ENCODE results near the gene CSF1. TPM values are rescaled to one million over a fixed set of nuclear protein-coding genes. Genes with fewer than 3 reads are reported as not detected.
A peak's percentile ranks its signal among the peaks of the same experiment; 100 is the strongest.
"Not testable (repeated sequence)": the region's sequence is repeated elsewhere in the genome, so short reads cannot be mapped to it uniquely, and the experiment has no call there.

Gene CSF1
- total RNA-seq, 1 donor from 2014 or later = 252 TPM

DNA sequence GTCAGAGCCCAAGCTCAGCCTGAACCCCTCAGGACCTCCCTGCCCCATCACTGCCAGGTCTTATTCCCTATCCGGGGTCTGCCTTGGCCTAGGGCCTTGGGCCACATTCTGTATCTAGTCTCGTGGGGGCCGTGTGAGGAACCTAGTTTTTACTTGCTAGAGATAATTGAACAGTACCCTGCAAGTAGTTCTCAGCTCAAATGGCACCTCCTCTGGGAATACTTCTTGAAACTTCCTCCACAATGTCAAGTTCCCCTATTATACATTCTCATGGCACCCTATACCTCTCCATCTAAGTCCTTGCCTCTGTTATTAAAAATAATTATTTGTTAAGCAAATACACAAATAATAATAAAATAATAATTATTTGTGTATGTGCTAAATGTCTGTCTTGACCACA is 32.9 kb upstream of the CSF1 start:
- H3K36me3 Mint-ChIP-seq (ENCODE audit: low read depth) = no peaks in the 10 kb centered on the region
- intact Hi-C loops (cut with micrococcal nuclease) = no loop called here

DNA sequence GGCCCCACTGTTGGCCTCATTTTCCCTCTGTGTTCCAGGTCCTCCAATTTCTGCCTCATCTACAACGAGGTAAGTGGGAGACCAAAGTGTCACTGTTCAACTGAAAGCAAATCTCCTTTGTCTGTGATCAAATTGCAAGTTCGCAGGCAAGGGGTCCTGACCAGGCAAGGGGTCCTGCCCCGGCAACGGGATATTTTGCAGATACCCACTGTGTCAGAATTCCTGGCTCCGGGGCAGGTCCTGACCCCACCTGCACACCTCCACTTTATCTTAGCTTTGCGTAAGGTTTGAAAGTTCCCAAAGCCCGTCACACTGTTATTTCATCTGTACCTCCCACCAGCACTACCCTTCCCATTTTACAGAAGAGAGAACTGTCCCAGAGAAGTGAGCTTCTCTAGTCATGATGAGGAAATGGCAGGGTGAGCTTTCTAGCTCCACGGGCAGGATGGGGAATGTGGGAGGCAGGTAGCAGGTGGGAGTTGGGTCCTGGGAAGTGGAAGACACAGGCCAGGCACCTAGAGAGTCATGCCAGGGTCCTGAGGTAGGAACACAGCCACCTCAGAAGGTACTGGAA is 32.0 kb upstream of the CSF1 start:
- no peak overlapping the region for H3K4me3 Mint-ChIP-seq (ENCODE audit: low read depth)
- no peak for DNase-seq (ENCODE audit: low spot score)
- H3K4me1 Mint-ChIP-seq (ENCODE audit: low read depth) = peaks cover 15% of the 10 kb centered on the region
- intact Hi-C loops (cut with micrococcal nuclease) = no loop called here
- H3K27me3 Mint-ChIP-seq (ENCODE audit: low read depth) = peaks cover 7% of the 10 kb centered on the region
- no peaks in the 10 kb centered on the region for H3K9me3 Mint-ChIP-seq
- H3K36me3 Mint-ChIP-seq (ENCODE audit: low read depth) = no peaks in the 10 kb centered on the region
- no peak overlapping the region for H3K27ac Mint-ChIP-seq

More for the DNA sequence above, 32.9 kb upstream of the CSF1 start:
- peaks cover 15% of the 10 kb centered on the region for H3K4me1 Mint-ChIP-seq (ENCODE audit: low read depth)
- no peaks in the 10 kb centered on the region for H3K9me3 Mint-ChIP-seq
- DNase-seq (ENCODE audit: low spot score) = no peak
- peaks cover 7% of the 10 kb centered on the region for H3K27me3 Mint-ChIP-seq (ENCODE audit: low read depth)
- no peak overlapping the region for H3K27ac Mint-ChIP-seq
- no peak overlapping the region for H3K4me3 Mint-ChIP-seq (ENCODE audit: low read depth)

DNA sequence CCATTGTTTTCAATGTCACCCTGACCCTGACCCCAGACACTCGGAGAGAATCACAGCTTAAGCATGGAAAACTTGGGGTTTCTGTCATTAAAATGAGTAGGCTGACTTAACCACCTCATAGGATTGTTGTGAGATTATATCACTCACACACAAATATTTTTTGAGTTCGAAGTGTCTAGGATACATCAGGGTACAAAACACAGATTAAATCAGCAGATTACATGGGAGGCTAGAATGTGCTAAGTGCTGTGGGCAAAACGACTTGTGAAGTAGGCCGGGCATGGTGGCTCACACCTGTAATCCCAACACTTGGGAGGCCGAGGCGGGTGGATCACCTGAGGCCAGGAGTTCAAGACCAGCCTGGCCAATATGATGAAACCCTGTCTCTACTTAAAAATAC is 31.3 kb upstream of the CSF1 start:
- H3K36me3 Mint-ChIP-seq (ENCODE audit: low read depth); H3K27me3 Mint-ChIP-seq (ENCODE audit: low read depth); H3K4me3 Mint-ChIP-seq (ENCODE audit: low read depth); intact Hi-C loops (cut with micrococcal nuclease); DNase-seq (ENCODE audit: low spot score); H3K9me3 Mint-ChIP-seq; H3K27ac Mint-ChIP-seq: not testable (repeated sequence)
- peaks cover 15% of the 10 kb centered on the region for H3K4me1 Mint-ChIP-seq (ENCODE audit: low read depth)

DNA sequence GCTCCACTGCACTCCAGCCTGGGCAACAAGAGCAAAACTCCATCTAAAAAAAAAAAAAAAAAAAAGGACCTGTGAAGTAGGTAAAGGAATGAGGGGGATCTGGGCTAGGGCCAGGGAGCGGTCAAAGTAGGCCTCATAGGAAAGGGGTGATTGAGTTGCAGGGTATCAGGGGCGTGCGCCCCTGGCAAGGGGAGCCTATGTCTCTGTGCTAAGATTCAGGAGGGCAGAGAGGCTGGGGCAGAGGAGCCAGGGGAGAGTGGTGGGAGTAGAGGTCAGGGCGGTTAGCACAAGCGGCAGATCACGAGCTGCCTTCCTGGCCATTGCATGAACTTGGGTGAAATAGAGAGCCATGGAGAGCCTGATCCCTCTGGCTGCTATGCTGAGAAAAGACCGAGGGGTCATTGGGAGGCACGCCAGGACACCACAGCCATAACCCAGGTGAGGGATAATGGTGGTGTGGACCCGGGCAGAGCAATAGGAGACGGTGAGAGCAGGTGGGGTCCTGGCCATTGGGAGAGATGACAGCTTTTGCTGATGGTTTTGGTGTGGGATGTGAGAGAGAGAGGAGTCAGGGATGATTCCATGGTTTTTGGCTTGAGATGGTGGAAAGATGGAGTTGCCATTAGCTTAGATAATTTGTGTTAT is 30.6 kb upstream of the CSF1 start:
- Mint-ChIP-seq H3K36me3 (ENCODE audit: low read depth) (no peaks in the 10 kb centered on the region), H3K27me3 (ENCODE audit: low read depth) (peaks cover 3% of the 10 kb centered on the region), H3K9me3 (no peaks in the 10 kb centered on the region), H3K4me1 (ENCODE audit: low read depth) (peaks cover 18% of the 10 kb centered on the region), H3K4me3 (ENCODE audit: low read depth) (no peak overlapping the region), H3K27ac (no peak overlapping the region)
- intact Hi-C loops (cut with micrococcal nuclease) = no loop called here
- DNase-seq (ENCODE audit: low spot score) = no peak

DNA sequence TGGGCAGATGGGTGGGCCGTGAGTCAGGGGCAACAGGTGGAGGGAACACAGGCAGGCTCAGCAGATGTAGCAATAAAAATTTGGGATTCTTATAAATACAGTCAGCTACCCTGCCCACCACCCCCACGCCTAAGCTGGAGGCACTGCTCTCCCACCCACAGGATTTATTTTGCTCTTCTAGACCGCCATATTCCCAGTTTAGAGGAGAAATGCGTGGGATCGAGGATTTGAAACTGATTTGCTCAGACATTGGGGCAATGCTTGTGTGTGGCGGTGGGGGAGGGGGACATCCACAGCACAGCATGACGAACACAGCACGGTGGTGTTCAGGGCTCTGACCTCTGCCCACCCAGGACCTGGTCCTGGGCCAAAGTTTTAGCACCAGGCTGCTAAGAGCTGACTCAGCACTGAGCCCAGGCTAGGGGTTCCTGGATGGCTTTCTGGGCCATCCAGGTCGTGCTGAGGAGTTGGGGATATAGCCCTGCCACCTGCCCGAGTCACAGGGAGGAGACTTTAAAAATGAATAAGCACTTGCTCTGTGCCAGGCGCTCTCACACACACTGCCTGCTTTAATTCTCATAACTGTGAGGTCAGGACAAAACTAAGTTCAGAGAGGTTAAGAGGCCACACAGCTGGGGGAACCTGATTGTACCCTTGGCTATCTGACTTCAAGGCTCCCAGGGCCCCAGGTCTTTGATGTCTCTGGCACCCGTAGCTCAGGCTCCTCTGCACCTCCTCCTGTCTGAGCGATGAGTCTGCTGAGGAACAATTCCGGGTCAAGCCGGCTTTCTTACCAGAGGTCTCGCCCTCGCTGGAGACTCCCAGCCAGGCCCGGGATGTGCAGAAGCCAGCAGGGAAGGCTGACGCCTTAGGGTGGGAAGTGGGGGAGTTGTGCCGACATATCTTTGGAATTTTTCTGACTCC is 29.4 kb upstream of the CSF1 start:
- Mint-ChIP-seq H3K27ac (no peak overlapping the region), H3K4me1 (ENCODE audit: low read depth) (peaks cover 22% of the 10 kb centered on the region), H3K27me3 (ENCODE audit: low read depth) (no peaks in the 10 kb centered on the region), H3K36me3 (ENCODE audit: low read depth) (no peaks in the 10 kb centered on the region), H3K4me3 (ENCODE audit: low read depth) (no peak overlapping the region), H3K9me3 (no peaks in the 10 kb centered on the region)
- intact Hi-C loops (cut with micrococcal nuclease) = no loop called here
- no peak for DNase-seq (ENCODE audit: low spot score)

DNA sequence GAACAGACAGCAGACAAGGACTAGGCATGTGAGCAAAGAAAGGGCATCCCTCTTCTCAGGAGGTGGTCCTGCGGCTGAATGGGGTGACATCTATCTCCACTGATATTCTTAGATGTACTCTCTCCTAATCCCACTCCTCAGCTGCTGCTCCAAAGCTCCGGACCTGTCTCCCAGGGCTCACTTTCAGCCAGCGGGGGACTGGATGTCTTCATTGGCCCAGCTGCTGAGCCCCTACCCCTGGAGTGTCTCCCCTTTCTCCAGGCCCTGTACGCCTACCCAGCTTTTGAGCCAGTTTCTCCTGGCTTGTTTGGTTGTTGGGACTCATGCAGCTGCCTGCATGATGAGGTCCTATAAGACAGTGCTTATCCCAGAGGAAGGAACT is 28.8 kb upstream of the CSF1 start:
- DNase-seq (ENCODE audit: low spot score) = no peak
- H3K36me3 Mint-ChIP-seq (ENCODE audit: low read depth) = no peaks in the 10 kb centered on the region
- peaks cover 22% of the 10 kb centered on the region for H3K4me1 Mint-ChIP-seq (ENCODE audit: low read depth)
- intact Hi-C loops (cut with micrococcal nuclease) = no loop called here
- no peaks in the 10 kb centered on the region for H3K27me3 Mint-ChIP-seq (ENCODE audit: low read depth)
- no peak overlapping the region for H3K27ac Mint-ChIP-seq
- H3K9me3 Mint-ChIP-seq = no peaks in the 10 kb centered on the region
- no peak overlapping the region for H3K4me3 Mint-ChIP-seq (ENCODE audit: low read depth)

DNA sequence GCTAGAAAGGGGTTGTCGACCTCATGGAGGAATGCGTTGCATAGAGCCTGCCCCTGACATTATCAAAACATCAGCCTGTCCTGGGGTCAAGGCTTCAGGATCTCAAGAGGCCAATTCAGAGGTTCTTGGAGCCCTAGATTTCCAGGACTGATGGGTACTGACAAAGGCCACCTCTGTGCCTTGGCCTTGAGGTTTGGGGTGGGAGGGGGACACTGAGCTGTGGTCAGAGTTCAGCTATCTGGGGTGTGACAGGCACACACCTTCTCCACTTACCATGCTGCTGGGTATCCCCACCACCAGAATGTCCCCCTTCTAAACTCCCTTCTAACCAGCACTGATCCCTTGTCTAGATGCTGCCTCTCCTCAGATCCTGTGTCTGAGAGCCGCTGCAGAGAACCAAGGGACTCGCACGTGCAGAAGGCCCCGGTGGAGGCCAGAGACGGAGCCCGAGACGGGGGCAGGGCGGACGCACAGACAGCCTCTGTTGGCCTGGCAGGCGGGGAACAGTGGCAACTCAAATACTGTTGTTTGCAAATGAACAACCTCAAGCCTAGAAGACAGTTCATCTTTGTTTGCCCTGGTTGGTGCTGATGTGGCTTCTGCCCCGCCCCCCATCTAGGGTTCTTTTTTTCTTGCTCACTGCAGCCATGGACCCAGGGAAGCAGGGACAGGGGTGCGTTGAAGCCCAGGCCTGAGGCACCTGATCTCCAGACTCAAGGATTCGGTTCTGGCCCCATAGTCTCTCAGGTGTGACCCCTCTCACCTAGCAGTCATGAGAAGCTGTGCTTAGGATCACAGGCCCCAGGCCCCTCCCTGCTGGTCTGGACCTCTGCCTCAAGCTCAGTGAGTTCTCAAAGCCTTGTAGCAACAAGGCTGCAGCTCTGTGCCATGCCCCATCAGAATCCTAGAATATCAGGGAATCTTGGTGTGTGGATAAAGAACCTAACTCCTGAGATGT is 28.1 kb upstream of the CSF1 start:
- no peak overlapping the region for H3K4me3 Mint-ChIP-seq (ENCODE audit: low read depth)
- no peaks in the 10 kb centered on the region for H3K9me3 Mint-ChIP-seq
- no peak overlapping the region for H3K27ac Mint-ChIP-seq
- H3K27me3 Mint-ChIP-seq (ENCODE audit: low read depth) = no peaks in the 10 kb centered on the region
- H3K4me1 Mint-ChIP-seq (ENCODE audit: low read depth) = peaks cover 22% of the 10 kb centered on the region
- no peak for DNase-seq (ENCODE audit: low spot score)
- intact Hi-C loops (cut with micrococcal nuclease) = no loop called here
- H3K36me3 Mint-ChIP-seq (ENCODE audit: low read depth) = no peaks in the 10 kb centered on the region

DNA sequence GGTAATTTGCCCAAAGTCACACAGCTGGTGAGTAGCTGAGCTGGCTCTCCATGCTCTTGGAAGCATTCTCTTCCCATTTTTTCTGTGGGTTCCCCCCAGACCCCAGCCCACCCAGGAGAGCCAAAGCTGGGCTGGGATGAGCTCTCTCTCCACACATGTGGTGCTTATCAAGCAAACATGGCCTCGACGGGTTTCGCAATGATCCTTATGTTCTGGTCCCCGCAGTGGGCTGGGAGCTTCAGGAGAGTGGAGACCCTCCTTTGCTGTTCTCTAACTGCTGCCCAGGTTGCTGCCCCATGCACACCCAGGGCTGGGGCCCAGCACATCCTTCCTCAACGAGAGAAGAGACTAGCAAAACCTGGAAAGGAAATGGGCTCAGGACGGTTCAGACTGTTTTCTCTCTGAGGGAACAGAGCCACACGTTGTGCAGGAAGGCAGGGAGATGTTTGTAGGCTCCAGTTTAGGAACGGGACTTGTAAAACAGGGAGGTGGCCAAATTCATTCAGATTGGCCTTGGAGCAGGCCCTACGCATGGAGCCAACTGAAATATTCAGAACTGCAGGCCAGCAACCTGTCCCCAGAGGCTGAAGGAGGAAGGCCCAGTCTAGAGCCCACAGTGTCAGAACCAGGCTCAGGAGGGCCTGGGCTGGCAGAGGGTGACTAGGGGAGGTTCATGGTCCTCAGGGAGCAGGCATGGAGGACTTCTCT is 27.2 kb upstream of the CSF1 start:
- no peak overlapping the region for H3K4me3 Mint-ChIP-seq (ENCODE audit: low read depth)
- no peak for DNase-seq (ENCODE audit: low spot score)
- intact Hi-C loops (cut with micrococcal nuclease) = no loop called here
- H3K9me3 Mint-ChIP-seq = no peaks in the 10 kb centered on the region
- H3K27me3 Mint-ChIP-seq (ENCODE audit: low read depth) = no peaks in the 10 kb centered on the region
- H3K36me3 Mint-ChIP-seq (ENCODE audit: low read depth) = no peaks in the 10 kb centered on the region
- peaks cover 22% of the 10 kb centered on the region for H3K4me1 Mint-ChIP-seq (ENCODE audit: low read depth)
- peak overlapping the region; percentile 47 for H3K27ac Mint-ChIP-seq

DNA sequence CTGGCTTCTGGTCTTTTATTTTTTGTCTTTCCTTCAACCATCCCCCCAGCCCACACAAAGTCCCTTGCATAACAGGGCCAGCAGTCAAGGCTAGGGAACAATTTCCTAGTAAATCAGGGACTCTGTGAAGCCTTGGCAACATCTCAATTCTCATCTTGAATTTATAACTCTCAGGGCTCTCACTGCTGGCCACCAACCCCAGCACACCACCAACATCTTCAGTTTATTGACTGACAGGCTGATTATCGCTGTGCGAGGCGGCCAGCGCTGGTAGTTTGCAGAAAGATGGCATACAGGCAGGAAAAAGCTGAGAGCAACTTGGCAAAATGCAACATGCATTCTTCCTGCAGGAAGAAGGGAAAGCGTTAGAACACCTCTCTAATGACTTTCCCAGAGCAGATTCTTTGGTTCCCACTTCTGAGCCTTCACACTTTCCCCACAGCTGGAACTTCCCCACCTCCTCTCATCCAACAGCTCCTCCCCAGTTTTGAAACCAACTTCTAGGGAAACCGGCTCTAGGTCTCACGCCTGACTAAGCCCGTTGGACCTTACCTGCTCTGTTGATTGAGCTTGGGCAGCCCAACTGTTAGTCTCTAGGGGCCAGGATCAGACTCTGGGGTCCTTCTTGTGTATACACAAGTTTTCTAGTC is 26.3 kb upstream of the CSF1 start:
- Mint-ChIP-seq H3K36me3 (ENCODE audit: low read depth) (no peaks in the 10 kb centered on the region), H3K9me3 (no peaks in the 10 kb centered on the region), H3K4me1 (ENCODE audit: low read depth) (peaks cover 29% of the 10 kb centered on the region), H3K27ac (no peak overlapping the region), H3K27me3 (ENCODE audit: low read depth) (no peaks in the 10 kb centered on the region), H3K4me3 (ENCODE audit: low read depth) (no peak overlapping the region)
- intact Hi-C loops (cut with micrococcal nuclease) = no loop called here
- no peak for DNase-seq (ENCODE audit: low spot score)

DNA sequence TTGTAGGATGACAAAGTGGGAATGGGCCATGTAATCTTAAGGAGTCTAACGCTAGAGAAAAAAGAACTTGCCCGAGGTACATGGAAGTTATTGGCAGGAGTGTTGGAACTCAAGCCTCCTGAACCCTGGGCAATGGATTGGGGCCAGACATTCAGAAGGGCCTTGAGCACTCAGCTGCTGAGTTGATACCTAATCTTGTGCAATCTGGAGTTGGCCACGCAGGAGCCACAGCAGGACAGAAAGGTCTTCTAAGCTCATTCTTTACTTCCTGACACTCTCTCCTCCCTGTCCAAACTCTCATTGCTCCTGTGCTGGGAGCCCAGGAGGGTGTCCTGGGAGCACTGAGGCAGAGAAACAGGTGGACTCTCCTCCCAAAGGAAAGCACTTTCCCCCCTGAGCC is 25.1 kb upstream of the CSF1 start:
- no peak overlapping the region for H3K4me3 Mint-ChIP-seq (ENCODE audit: low read depth)
- no peak overlapping the region for H3K27ac Mint-ChIP-seq
- H3K27me3 Mint-ChIP-seq (ENCODE audit: low read depth) = no peaks in the 10 kb centered on the region
- H3K4me1 Mint-ChIP-seq (ENCODE audit: low read depth) = peaks cover 36% of the 10 kb centered on the region
- intact Hi-C loops (cut with micrococcal nuclease) = no loop called here
- H3K36me3 Mint-ChIP-seq (ENCODE audit: low read depth) = no peaks in the 10 kb centered on the region
- DNase-seq (ENCODE audit: low spot score) = no peak
- H3K9me3 Mint-ChIP-seq = no peaks in the 10 kb centered on the region

DNA sequence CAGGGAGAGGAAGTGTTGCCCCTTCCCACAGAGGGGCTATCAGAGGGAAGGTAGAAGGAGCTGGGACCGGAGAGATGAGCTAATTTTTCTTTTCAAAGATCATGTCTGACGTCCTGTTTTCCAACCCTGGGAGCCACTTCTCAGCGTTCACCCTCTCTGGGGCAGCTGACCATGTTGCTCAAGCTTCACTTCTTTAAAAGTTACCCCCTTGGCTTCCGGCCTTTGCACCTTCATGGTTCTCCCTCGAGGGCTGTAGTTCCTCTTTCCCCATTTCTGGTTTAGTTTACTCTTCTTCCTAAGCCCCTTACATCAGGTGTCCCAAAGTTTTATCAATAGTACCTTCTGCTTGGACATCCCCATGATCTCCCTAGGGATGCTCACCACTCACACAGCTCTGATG is 23.8 kb upstream of the CSF1 start:
- H3K9me3 Mint-ChIP-seq = no peaks in the 10 kb centered on the region
- H3K36me3 Mint-ChIP-seq (ENCODE audit: low read depth) = no peaks in the 10 kb centered on the region
- H3K27me3 Mint-ChIP-seq (ENCODE audit: low read depth) = no peaks in the 10 kb centered on the region
- H3K4me3 Mint-ChIP-seq (ENCODE audit: low read depth) = no peak overlapping the region
- H3K27ac Mint-ChIP-seq = no peak overlapping the region
- H3K4me1 Mint-ChIP-seq (ENCODE audit: low read depth) = peaks cover 43% of the 10 kb centered on the region
- DNase-seq (ENCODE audit: low spot score) = no peak
- intact Hi-C loops (cut with micrococcal nuclease) = no loop called here

DNA sequence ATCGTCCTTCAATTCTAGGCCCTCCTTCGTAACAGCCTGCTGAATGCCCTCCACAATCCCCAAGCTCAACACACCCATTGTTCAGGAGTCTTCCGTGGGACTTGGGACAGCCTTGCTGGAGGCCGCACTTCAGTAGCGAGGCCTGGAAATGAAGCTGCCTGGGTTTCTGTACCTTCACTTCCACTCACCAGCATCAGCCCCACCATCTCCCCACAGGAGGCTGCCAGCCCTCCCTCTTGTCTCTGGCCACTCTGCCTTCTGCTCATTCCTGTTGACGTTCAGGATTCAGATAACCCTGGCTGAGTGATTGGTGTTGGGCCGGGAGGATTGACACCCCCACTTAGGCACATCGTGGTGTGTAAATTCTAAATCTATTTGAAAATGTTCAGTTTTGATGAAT is 23.4 kb upstream of the CSF1 start:
- no peak for DNase-seq (ENCODE audit: low spot score)
- Mint-ChIP-seq H3K36me3 (ENCODE audit: low read depth) (no peaks in the 10 kb centered on the region), H3K9me3 (no peaks in the 10 kb centered on the region), H3K4me1 (ENCODE audit: low read depth) (peaks cover 48% of the 10 kb centered on the region), H3K27me3 (ENCODE audit: low read depth) (no peaks in the 10 kb centered on the region), H3K4me3 (ENCODE audit: low read depth) (no peak overlapping the region), H3K27ac (no peak overlapping the region)
- intact Hi-C loops (cut with micrococcal nuclease) = no loop called here

All from activated T-helper 2 cell treated with anti-CD3 and anti-CD28 coated beads, Interferon-gamma antibody, Interleukin-2, Interleukin-4, amounts not matched to agents 10 μg/mL and 5 μg/mL and 100 μg/mL, durations not matched to agents 14 hours and 24 hours and 36 hours (primary cell).